GM19035 (cell line): ENCODE results near the gene ALX3.

Experiments used
- ATAC-seq: cut with Tn5 transposase; IDR thresholded peaks from one replicate; pipeline ENCODE4 v1.9.1; 2021; ENCODE audit not compliant: unreplicated experiment

Gene ALX3

GRCh38 chr1:110070671-110071242 lies at the start of gene ALX3:
Gene ALX3, minus strand, starts transcription at chr1:110070672. Its CDS starts 60 bp downstream, at chr1:110070612.
- no peak for ATAC-seq

- no peak for ATAC-seq
These were observed 49.4 kb upstream of the ALX3 start for GRCh38 chr1:110119843-110120242.

- ATAC-seq: no peak
These were observed 48.3 kb upstream of the ALX3 start for GRCh38 chr1:110118636-110119396.

- ATAC-seq: no peak
These were observed 44.3 kb upstream of the ALX3 start for GRCh38 chr1:110114784-110115183.

- no peak for ATAC-seq
These were observed 43.7 kb upstream of the ALX3 start for GRCh38 chr1:110114173-110114572.

DNA sequence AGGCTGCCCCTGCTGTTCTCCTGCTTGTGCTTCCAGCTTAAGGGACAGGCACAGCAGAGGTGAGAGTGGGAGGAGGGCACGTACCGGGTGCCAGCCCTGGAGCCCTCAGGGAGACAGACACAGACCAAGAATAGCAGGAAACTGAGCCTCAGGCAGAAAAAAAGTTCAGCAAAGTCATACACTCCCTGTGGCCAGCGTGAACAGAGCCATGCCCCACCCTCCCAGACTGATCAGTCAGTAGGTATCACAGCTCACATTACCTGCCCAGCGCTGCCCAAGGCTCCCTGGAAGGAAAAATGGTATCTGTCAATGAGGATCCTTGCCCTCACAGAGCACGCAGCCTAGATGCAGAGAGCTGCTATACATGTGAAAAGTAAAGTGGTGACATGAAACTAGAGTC lies 43.1 kb upstream of the ALX3 start:
- no peak for ATAC-seq

DNA sequence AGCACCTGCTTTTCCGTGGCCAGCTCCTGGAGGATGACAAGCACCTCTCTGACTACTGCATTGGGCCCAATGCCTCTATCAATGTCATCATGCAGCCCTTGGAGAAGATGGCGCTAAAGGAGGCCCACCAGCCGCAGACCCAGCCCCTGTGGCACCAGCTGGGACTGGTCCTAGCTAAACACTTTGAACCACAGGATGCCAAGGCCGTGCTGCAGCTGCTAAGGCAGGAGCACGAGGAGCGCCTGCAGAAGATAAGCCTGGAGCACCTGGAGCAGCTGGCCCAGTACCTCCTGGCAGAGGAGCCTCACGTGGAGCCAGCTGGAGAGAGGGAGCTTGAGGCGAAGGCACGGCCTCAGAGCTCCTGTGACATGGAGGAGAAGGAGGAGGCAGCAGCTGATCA lies 42.2 kb upstream of the ALX3 start:
- ATAC-seq: no peak

DNA sequence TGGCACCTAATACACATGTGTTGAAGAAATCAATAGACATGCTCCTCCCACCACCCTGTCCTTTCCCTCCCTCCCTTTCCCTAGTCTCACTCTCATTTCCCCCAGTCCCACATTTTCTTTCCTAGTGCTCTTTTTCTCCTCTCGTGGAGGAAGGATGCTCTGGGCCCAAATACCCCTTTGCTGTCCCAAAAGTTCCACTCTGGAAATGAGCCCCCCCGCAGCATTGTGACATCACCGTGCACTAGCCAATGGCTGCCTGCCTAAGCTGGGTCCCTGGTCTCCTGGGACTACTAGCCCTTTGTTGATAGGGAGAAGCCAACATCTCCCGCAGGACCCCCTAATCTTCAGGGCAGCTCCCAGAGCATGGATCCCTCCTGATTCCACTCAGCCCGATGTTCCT lies 41.7 kb upstream of the ALX3 start, which contains the start of gene UBL4B:
Gene UBL4B (plus strand): TSS at position 301 of the 400 bp plus-strand sequence. CDS start 92 bp downstream, at position 393.
- ATAC-seq: no peak

DNA sequence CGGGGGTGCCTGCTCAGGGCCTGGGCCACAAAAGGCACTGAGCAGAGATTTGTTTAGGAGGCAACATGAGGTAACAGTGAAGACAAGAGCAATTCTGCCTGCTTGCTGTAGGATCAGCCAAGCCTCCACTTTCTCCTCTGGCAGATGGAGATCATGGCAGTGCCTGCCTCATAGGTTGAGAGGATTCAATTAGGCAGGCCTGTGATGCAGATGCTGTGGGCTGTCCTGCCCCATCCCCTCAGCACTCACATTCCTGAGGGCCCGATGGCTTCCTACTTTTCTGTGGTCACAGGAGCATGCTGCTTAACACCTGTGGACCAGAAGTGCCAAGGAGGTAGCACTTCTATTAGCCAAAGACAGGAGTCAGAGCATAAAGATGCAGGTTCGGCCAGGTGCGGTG lies 40.6 kb upstream of the ALX3 start:
- ATAC-seq: no peak

DNA sequence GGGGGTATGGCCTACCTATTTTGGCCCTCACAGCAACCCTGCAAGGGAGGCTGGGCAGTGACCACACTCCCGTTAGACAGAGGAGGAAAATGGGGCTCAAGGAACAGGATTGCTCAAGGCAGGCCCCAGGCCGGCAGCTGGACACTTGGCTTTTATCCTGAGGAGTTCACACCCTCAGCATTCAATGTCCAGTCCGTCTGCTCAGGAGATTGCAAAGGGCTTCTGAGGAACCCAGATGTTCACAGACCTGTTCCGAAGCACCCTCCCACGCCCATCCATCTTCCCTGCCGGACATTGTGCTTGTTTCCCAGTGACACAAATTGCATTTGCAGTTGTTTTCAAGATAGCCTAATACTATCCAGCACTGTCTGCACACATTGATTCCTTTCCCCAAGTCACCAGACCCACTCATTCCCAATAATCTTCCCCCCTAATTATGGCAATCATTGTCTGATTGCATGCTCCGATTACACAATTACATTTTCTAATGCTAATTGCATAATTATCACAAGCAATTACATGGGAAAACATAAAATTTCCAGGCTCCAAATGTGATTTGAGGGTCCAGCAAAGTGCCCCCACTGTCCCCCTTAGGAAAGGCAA lies 37.5 kb upstream of the ALX3 start:
- ATAC-seq: no peak

GRCh38 chr1:110106013-110106941 lies 35.8 kb upstream of the ALX3 start:
- no peak for ATAC-seq

DNA sequence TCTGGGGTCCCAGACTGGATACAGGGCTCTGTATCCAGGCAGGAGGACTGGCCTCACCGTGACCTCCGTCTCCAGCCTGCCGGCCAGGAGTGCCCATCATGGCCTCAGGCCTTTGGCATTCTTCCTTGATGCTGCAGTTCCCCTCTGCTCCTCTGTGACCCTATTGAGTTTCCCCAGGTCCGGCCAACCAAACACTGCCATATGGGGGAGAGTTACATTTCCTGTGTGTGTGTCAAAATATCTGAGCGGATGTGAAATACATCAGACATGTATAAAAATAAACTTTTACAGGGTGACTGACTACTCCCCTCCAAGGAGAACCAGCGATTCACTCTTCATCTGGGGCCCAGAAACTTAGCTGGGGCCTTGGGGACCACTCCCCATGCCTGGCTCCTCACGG lies 31.6 kb upstream of the ALX3 start:
- ATAC-seq: no peak

- ATAC-seq: no peak
These were observed 29.9 kb upstream of the ALX3 start for GRCh38 chr1:110100335-110100734.

DNA sequence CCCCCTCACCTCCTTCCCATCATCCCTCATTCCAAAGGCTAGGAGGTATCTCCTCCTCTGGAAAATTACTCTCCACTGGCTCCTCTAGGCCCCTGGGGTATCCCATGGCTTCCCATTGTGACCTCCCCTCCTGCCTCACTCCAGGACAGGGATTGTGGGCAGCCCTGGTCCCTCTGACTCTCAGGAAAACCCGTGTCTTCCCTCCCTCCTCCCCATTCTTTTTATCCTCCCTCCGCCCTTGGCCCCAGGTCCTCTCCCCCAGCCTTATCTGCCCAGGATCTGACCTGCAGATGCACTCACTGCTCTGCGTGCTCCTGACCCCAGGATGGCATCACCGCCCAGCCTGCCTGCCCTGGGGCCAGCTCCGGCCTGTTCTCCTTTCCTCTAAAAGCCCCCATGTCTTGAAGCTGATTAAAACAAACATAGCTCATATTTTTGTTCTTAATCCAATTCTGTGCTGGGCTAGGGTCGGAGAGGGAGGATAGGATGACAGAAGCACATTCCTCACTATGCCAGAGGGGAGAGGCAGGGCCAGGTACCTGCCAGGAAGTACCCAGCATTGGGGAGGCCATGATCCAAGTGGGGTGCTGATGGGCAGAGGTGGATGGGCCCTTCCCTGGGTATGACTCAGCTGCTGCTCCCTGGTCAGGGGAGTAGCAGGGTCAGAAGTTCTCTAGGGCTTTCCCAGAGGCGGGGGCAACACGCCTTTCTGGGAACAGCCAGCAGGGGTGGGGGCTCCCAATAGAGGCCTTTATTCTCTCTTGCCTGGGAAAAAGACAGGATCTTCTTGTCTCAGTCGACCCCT lies 28.0 kb upstream of the ALX3 start:
- no peak for ATAC-seq

DNA sequence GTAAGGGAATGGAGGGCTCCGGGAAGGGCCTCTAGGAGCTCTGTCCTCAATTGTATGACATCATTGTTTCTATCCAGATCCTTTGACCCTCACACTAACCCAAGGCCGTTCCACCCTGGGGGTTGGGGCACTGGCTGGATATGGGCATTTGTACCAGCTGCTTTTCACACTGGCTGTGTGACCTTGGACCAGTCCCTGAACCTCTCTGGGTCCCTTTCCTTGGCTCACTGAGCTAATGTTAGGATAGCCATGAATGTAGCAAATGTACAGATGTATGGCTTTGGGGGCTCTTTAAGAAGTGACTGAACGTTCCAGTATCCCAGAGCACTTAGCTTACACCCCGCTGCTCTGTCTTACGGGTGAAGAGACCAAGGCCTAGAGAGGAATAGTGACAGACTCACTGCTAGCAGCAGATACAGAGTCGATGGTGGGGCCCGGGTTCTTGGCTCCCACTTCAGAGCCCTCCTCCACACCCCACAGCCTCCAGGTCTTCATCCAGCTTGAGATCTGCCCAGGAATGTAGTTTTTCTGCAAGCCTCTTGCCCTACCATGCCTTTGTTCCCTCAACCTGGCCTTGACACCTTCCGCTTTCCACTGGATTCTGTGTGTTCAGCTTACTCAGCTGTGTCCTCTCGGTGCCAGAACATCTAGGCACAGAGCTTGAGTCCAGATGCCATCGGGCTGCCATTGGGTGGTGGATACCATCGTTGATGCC lies 27.2 kb upstream of the ALX3 start:
- ATAC-seq: no peak

- no peak for ATAC-seq
These were observed 24.6 kb upstream of the ALX3 start for GRCh38 chr1:110094931-110095654.

GRCh38 chr1:110092991-110093390 lies 22.5 kb upstream of the ALX3 start:
- ATAC-seq: no peak

GRCh38 chr1:110091791-110092190 lies 21.3 kb upstream of the ALX3 start:
- ATAC-seq: no peak

DNA sequence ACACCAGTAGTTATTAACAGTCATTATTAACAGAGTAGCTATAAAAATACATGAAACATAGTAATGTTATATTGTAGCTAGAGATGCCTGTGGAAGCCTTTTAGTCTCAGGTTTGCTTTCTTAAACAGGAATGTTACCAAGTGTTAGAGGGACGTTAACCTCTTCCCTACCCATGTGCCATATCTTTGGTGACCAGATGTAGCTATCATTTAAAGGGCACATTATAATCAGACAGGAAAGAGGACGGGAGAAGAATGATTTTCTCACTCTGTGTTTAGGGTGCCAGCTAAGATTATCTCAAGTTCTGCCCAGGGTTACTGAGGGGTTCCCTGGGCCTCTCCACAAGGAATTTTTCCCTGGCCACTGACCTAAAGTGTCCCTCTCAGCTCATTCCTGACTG lies 20.9 kb upstream of the ALX3 start:
- ATAC-seq: no peak
